ENCODE measurements around the gene MRGPRX1.

MRGPRX1 gene

GRCh38 chr11:18939314-18939713 is at the start of gene MRGPRX1:
Gene MRGPRX1 (minus strand): TSS chr11:18939414. CDS start chr11:18934784, 4,630 bp downstream.
- CTCF ChIA-PET = no interaction called here
- POLR2A ChIA-PET = no interaction called here
- TF ChIP-seq, protein P1, sequence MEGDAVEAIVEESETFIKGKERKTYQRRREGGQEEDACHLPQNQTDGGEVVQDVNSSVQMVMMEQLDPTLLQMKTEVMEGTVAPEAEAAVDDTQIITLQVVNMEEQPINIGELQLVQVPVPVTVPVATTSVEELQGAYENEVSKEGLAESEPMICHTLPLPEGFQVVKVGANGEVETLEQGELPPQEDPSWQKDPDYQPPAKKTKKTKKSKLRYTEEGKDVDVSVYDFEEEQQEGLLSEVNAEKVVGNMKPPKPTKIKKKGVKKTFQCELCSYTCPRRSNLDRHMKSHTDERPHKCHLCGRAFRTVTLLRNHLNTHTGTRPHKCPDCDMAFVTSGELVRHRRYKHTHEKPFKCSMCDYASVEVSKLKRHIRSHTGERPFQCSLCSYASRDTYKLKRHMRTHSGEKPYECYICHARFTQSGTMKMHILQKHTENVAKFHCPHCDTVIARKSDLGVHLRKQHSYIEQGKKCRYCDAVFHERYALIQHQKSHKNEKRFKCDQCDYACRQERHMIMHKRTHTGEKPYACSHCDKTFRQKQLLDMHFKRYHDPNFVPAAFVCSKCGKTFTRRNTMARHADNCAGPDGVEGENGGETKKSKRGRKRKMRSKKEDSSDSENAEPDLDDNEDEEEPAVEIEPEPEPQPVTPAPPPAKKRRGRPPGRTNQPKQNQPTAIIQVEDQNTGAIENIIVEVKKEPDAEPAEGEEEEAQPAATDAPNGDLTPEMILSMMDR (IDR thresholded peaks at IDR 0.05; ENCODE audit: control extremely low read depth, extremely low read depth, low read depth, missing control alignments) = no peak
- no peak for DNase-seq (ENCODE audit: extremely low spot score)

DNA sequence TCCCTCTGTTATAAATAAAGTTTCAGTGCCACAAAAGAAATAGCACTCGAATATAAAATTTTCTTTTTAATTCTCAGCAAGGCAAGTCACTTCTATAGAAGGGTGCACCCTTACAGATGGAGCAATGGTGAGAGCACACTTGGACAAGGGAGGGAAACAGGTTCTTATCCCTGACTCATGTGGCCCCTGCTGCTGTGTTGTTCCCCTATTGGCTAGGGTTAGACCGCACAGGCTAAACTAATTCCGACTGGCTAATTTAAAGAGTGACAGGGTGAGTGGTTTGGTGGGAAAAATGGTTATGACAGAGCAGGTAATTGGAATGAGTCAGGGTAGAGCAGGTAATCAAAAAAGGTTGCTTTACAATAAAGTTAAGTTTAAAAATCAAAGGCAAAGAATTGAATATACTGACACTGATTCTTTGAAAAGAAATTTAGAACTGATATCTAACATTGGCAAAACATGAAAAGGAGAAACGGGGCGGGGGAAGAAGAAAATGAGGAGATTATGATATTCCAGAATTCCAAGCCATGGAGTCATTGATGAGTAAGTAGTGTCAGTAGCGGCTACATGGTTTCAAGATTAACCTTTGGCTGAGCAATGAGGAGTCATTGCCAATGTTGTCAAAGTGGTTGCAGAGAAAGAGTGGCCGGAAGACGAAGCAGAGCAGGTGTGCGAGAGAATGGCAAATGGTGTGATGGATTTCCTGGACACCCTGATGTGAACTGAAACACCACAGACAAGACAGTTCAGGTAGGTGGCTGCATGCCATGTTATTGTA is 48.4 kb upstream of the MRGPRX1 start:
- DNase-seq (ENCODE audit: extremely low spot score) = no peak
- POLR2A ChIA-PET = no interaction called here
- TF ChIP-seq, protein P1 (IDR thresholded peaks at IDR 0.05; ENCODE audit: control extremely low read depth, extremely low read depth, low read depth, missing control alignments) = no peak
- CTCF ChIA-PET = interaction anchor here (1.4 kb wide), 1 partner anchor 15 kb away, joined by 4 read pairs; no protein-coding TSS in a partner anchor

- POLR2A ChIA-PET = no interaction called here
- TF ChIP-seq, protein P1 (IDR thresholded peaks at IDR 0.05; ENCODE audit: control extremely low read depth, extremely low read depth, low read depth, missing control alignments) = no peak
- CTCF ChIA-PET = interaction anchor here (1.4 kb wide), 1 partner anchor 16 kb away, joined by 4 read pairs; no protein-coding TSS in a partner anchor
- no peak for DNase-seq (ENCODE audit: extremely low spot score)
Measured at GRCh38 chr11:18986744-18987143, 47.5 kb upstream of the MRGPRX1 start.

- DNase-seq (ENCODE audit: extremely low spot score) = no peak
- CTCF ChIA-PET = no interaction called here
- POLR2A ChIA-PET = no interaction called here
- TF ChIP-seq, protein P1 (IDR thresholded peaks at IDR 0.05; ENCODE audit: control extremely low read depth, extremely low read depth, low read depth, missing control alignments) = no peak
Measured at GRCh38 chr11:18981897-18982296, 42.7 kb upstream of the MRGPRX1 start.

GRCh38 chr11:18974192-18974591 is 35.0 kb upstream of the MRGPRX1 start:
- ChIA-PET CTCF (interaction anchor here (1.1 to 1.2 kb wide), 2 partner anchors 14 to 27 kb away, joined by 3 read pairs; no protein-coding TSS in a partner anchor), POLR2A (no interaction called here)
- TF ChIP-seq, protein P1 (IDR thresholded peaks at IDR 0.05; ENCODE audit: control extremely low read depth, extremely low read depth, low read depth, missing control alignments) = no peak
- DNase-seq (ENCODE audit: extremely low spot score) = no peak

GRCh38 chr11:18972336-18972735 is 33.1 kb upstream of the MRGPRX1 start:
- TF ChIP-seq, protein P1 (IDR thresholded peaks at IDR 0.05; ENCODE audit: control extremely low read depth, extremely low read depth, low read depth, missing control alignments) = no peak
- POLR2A ChIA-PET = no interaction called here
- CTCF ChIA-PET = no interaction called here
- DNase-seq (ENCODE audit: extremely low spot score) = no peak
